HEK293 (cell line): ENCODE data around the gene TYSND1.

Experiments
- GLI2 ChIP-seq: fragments of 450-650 bp; formaldehyde crosslinking; IDR thresholded peaks from 2 replicates; pipeline ENCODE4; 2017; ENCODE audit warnings: missing biosample characterization, missing genetic modification characterization, low read depth, borderline replicate concordance
- GLI4 ChIP-seq: fragments of 450-650 bp; formaldehyde crosslinking; IDR thresholded peaks from 2 replicates; pipeline ENCODE4 v1.5.1; 2016; ENCODE audit warnings: missing biosample characterization, missing genetic modification characterization
- REST ChIP-seq: fragments of 450-650 bp; formaldehyde crosslinking; IDR thresholded peaks from 2 replicates; pipeline ENCODE4 v1.5.1; 2016; ENCODE audit warnings: missing biosample characterization, missing genetic modification characterization
- ZBTB21 ChIP-seq: fragments of 450-650 bp; formaldehyde crosslinking; IDR thresholded peaks from 2 replicates; pipeline ENCODE4 v1.5.1; 2017; ENCODE audit warnings: missing biosample characterization, missing genetic modification characterization
- ZBTB8A ChIP-seq: fragments of 450-650 bp; formaldehyde crosslinking; IDR thresholded peaks from 2 replicates; pipeline ENCODE4 v1.5.1; 2016; ENCODE audit warnings: missing biosample characterization, missing genetic modification characterization
- ZNF239 ChIP-seq: fragments of 450-650 bp; formaldehyde crosslinking; IDR thresholded peaks from 2 replicates; pipeline ENCODE4 v1.5.1; 2016; ENCODE audit warnings: missing biosample characterization, missing genetic modification characterization
- ZNF335 ChIP-seq: fragments of 450-650 bp; formaldehyde crosslinking; conservative IDR thresholded peaks from 2 replicates; pipeline ENCODE4 v1.5.1; 2016; ENCODE audit warnings: missing biosample characterization, missing genetic modification characterization
- ZNF341 ChIP-seq: fragments of 450-650 bp; formaldehyde crosslinking; IDR thresholded peaks from 2 replicates; pipeline ENCODE4; 2016; ENCODE audit warnings: low read depth, missing biosample characterization, missing genetic modification characterization
- ZNF398 ChIP-seq: fragments of 450-650 bp; formaldehyde crosslinking; IDR thresholded peaks from 2 replicates; pipeline ENCODE4 v1.5.1; 2017; ENCODE audit warnings: missing biosample characterization, missing genetic modification characterization
- ZNF48 ChIP-seq: fragments of 450-650 bp; formaldehyde crosslinking; IDR thresholded peaks from 2 replicates; pipeline ENCODE4 v1.5.1; 2016; ENCODE audit warnings: missing biosample characterization, missing genetic modification characterization
- ZNF513 ChIP-seq: fragments of 450-650 bp; IDR thresholded peaks from 2 replicates; pipeline ENCODE4 v1.5.1; 2018; ENCODE audit warnings: missing biosample characterization, missing genetic modification characterization
- ZNF518A ChIP-seq: fragments of 450-650 bp; formaldehyde crosslinking; conservative IDR thresholded peaks from 2 replicates; pipeline ENCODE4 v1.5.1; 2016; ENCODE audit warnings: low read depth, missing biosample characterization, missing genetic modification characterization
- ZNF549 ChIP-seq: fragments of 450-650 bp; IDR thresholded peaks from 2 replicates; pipeline ENCODE4 v1.5.1; 2018; ENCODE audit warnings: missing biosample characterization, missing genetic modification characterization, mild to moderate bottlenecking, inconsistent platforms, moderate library complexity
- ZNF555 ChIP-seq: fragments of 450-650 bp; formaldehyde crosslinking; conservative IDR thresholded peaks from 2 replicates; pipeline ENCODE4 v1.5.1; 2017; ENCODE audit warnings: missing biosample characterization, mild to moderate bottlenecking, missing genetic modification characterization, inconsistent platforms
- ZNF610 ChIP-seq: fragments of 450-650 bp; formaldehyde crosslinking; IDR thresholded peaks from 2 replicates; pipeline ENCODE4 v1.5.1; 2016; ENCODE audit warnings: missing biosample characterization, missing genetic modification characterization, borderline replicate concordance
- ZNF623 ChIP-seq: fragments of 450-650 bp; formaldehyde crosslinking; IDR thresholded peaks from 2 replicates; pipeline ENCODE4 v1.5.1; 2016; ENCODE audit warnings: missing biosample characterization, missing genetic modification characterization
- ZNF626 ChIP-seq: fragments of 450-650 bp; sonication (Bioruptor Pico); formaldehyde crosslinking; IDR thresholded peaks from 2 replicates; pipeline ENCODE4 v1.5.1; 2018; ENCODE audit warnings: missing biosample characterization, missing genetic modification characterization, inconsistent platforms
- ZNF639 ChIP-seq: fragments of 450-650 bp; formaldehyde crosslinking; IDR thresholded peaks from 2 replicates; pipeline ENCODE4 v1.5.1; 2016; ENCODE audit warnings: missing biosample characterization, missing genetic modification characterization
- ZNF660 ChIP-seq: fragments of 450-650 bp; IDR thresholded peaks from 2 replicates; pipeline ENCODE4 v1.5.1; 2018; ENCODE audit warnings: missing biosample characterization, mild to moderate bottlenecking, missing genetic modification characterization
- ZNF707 ChIP-seq: fragments of 450-650 bp; formaldehyde crosslinking; IDR thresholded peaks from 2 replicates; pipeline ENCODE4 v1.5.1; 2016; ENCODE audit warnings: missing biosample characterization, missing genetic modification characterization
- ZNF776 ChIP-seq: fragments of 450-650 bp; formaldehyde crosslinking; IDR thresholded peaks from 2 replicates; pipeline ENCODE4 v1.5.0; 2017; ENCODE audit warnings: missing biosample characterization, missing genetic modification characterization, borderline replicate concordance
- ZNF777 ChIP-seq: fragments of 450-650 bp; formaldehyde crosslinking; IDR thresholded peaks from 2 replicates; pipeline ENCODE4 v1.5.1; 2017; ENCODE audit warnings: missing biosample characterization, missing genetic modification characterization, borderline replicate concordance
- ZNF791 ChIP-seq: fragments of 450-650 bp; formaldehyde crosslinking; IDR thresholded peaks from 2 replicates; pipeline ENCODE4 v1.5.1; 2016; ENCODE audit warnings: missing biosample characterization, missing genetic modification characterization
- ZSCAN30 ChIP-seq: fragments of 450-650 bp; IDR thresholded peaks from 2 replicates; pipeline ENCODE4 v1.5.1; 2018; ENCODE audit warnings: missing biosample characterization, mild to moderate bottlenecking, missing genetic modification characterization, moderate library complexity

Gene TYSND1

GRCh38 chr10:70146489-70147258 lies at the start of gene TYSND1 (continued):
- TF ChIP-seq ZNF518A (no peak), GLI2 (tag by site-specific recombination) (no peak), ZNF626 (no peak), GLI4 (tag by site-specific recombination) (no peak), ZNF777 (tag by site-specific recombination) (no peak), ZNF639 (tag by site-specific recombination) (peak; percentile 72), ZNF707 (tag by site-specific recombination) (no peak), ZNF660 (tag by site-specific recombination) (peak; percentile 56; the same call in 1 of the 2 replicates), ZNF555 (tag by site-specific recombination) (no peak), ZNF335 (tag by site-specific recombination) (0 out of 2 replicates have a peak, but pooled peaks have one; percentile 9), ZBTB21 (no peak), ZSCAN30 (tag by site-specific recombination) (peak; percentile 57), ZNF48 (tag by site-specific recombination) (no peak), ZNF623 (tag by site-specific recombination) (no peak), ZBTB8A (tag by site-specific recombination) (no peak), ZNF239 (tag by site-specific recombination) (no peak), ZNF776 (tag by site-specific recombination) (no peak), REST (tag by site-specific recombination) (no peak; the same call in 1 of the 2 replicates), ZNF549 (no peak), ZNF398 (tag by site-specific recombination) (no peak), ZNF341 (tag by site-specific recombination) (no peak), ZNF610 (tag by site-specific recombination) (0 out of 2 replicates have a peak, but pooled peaks have one; percentile 13), ZNF791 (tag by site-specific recombination) (no peak), ZNF513 (peak; percentile 40; the same call in 1 of the 2 replicates)
